ENCODE data around the gene NXPE4. TPM values are rescaled to one million over a fixed set of nuclear protein-coding genes. Genes with fewer than 3 reads are reported as not detected.
"Not testable (repeated sequence)": the region's sequence is repeated elsewhere in the genome, so short reads cannot be mapped to it uniquely, and the experiment has no call there.

Gene NXPE4
- total RNA-seq, 1 experiment from 2014 or later: not detected

GRCh38 chr11:114612199-114612598, 16.6 kb upstream of the NXPE4 start:
- in situ Hi-C loops (cut with HindIII; ENCODE audit: low sequenced_read_pairs); DNase-seq (ENCODE audit: low spot score): not testable (repeated sequence)

GRCh38 chr11:114610984-114611944, 15.7 kb upstream of the NXPE4 start:
- in situ Hi-C loops (cut with HindIII; ENCODE audit: low sequenced_read_pairs): no loop called here
- DNase-seq (ENCODE audit: low spot score): no peak

GRCh38 chr11:114610550-114610949, 15.0 kb upstream of the NXPE4 start:
- no peak for DNase-seq (ENCODE audit: low spot score)
- in situ Hi-C loops (cut with HindIII; ENCODE audit: low sequenced_read_pairs): no loop called here

- in situ Hi-C loops (cut with HindIII; ENCODE audit: low sequenced_read_pairs): no loop called here
Measured at GRCh38 chr11:114609429-114609828, 13.8 kb upstream of the NXPE4 start.

GRCh38 chr11:114608605-114609004, 13.0 kb upstream of the NXPE4 start:
- DNase-seq (ENCODE audit: low spot score); in situ Hi-C loops (cut with HindIII; ENCODE audit: low sequenced_read_pairs): not testable (repeated sequence)

More at GRCh38 chr11:114609429-114609828, 13.8 kb upstream of the NXPE4 start:
- DNase-seq (ENCODE audit: low spot score): no peak

GRCh38 chr11:114607753-114608459, 12.3 kb upstream of the NXPE4 start:
- in situ Hi-C loops (cut with HindIII; ENCODE audit: low sequenced_read_pairs): no loop called here
- no peak for DNase-seq (ENCODE audit: low spot score)

GRCh38 chr11:114606802-114607075, 11.2 kb upstream of the NXPE4 start:
- DNase-seq (ENCODE audit: low spot score); in situ Hi-C loops (cut with HindIII; ENCODE audit: low sequenced_read_pairs): not testable (repeated sequence)

GRCh38 chr11:114606003-114606801, 10.6 kb upstream of the NXPE4 start:
- DNase-seq (ENCODE audit: low spot score): no peak
- in situ Hi-C loops (cut with HindIII; ENCODE audit: low sequenced_read_pairs): no loop called here

GRCh38 chr11:114605370-114605769, 9.8 kb upstream of the NXPE4 start:
- no peak for DNase-seq (ENCODE audit: low spot score)
- in situ Hi-C loops (cut with HindIII; ENCODE audit: low sequenced_read_pairs): no loop called here

- in situ Hi-C loops (cut with HindIII; ENCODE audit: low sequenced_read_pairs): no loop called here
- no peak for DNase-seq (ENCODE audit: low spot score)
Measured at GRCh38 chr11:114604886-114605285, 9.3 kb upstream of the NXPE4 start.

- DNase-seq (ENCODE audit: low spot score): no peak
- in situ Hi-C loops (cut with HindIII; ENCODE audit: low sequenced_read_pairs): no loop called here
Measured at GRCh38 chr11:114604179-114604813, 8.7 kb upstream of the NXPE4 start.

GRCh38 chr11:114603151-114603550, 7.6 kb upstream of the NXPE4 start:
- DNase-seq (ENCODE audit: low spot score); in situ Hi-C loops (cut with HindIII; ENCODE audit: low sequenced_read_pairs): not testable (repeated sequence)

- no peak for DNase-seq (ENCODE audit: low spot score)
- in situ Hi-C loops (cut with HindIII; ENCODE audit: low sequenced_read_pairs): no loop called here
Measured at GRCh38 chr11:114598461-114598860, 2.9 kb upstream of the NXPE4 start.

- in situ Hi-C loops (cut with HindIII; ENCODE audit: low sequenced_read_pairs): no loop called here
- DNase-seq (ENCODE audit: low spot score): no peak
Measured at GRCh38 chr11:114596175-114596919, 761 bp upstream of the NXPE4 start.

GRCh38 chr11:114594703-114595102, 883 bp downstream of the NXPE4 start:
- in situ Hi-C loops (cut with HindIII; ENCODE audit: low sequenced_read_pairs): no loop called here
- DNase-seq (ENCODE audit: low spot score): no peak

- DNase-seq (ENCODE audit: low spot score): no peak
- in situ Hi-C loops (cut with HindIII; ENCODE audit: low sequenced_read_pairs): no loop called here
Measured at GRCh38 chr11:114587398-114587953, 8.1 kb downstream of the NXPE4 start.

- DNase-seq (ENCODE audit: low spot score): no peak
- in situ Hi-C loops (cut with HindIII; ENCODE audit: low sequenced_read_pairs): no loop called here
Measured at GRCh38 chr11:114586797-114587196, 8.8 kb downstream of the NXPE4 start.

GRCh38 chr11:114571712-114572111, 23.9 kb downstream of the NXPE4 start:
- in situ Hi-C loops (cut with HindIII; ENCODE audit: low sequenced_read_pairs): no loop called here
- no peak for DNase-seq (ENCODE audit: low spot score)
